PC-3 (cell line): Measurements from ENCODE around the gene CHPF2.

Experiments
- CTCF ChIP-seq: fragments of 300-600 bp; sonication (generic); conservative IDR thresholded peaks from 2 replicates; pipeline ENCODE4 v1.5.1; 2017; ENCODE audit warnings: antibody characterized with exemption, low read depth, mild to moderate bottlenecking, low read length
- EZH2 ChIP-seq: fragments of 300-600 bp; sonication (generic); IDR thresholded peaks from one replicate; pipeline ENCODE4 v1.6.1; 2017; ENCODE audit warnings: antibody characterized with exemption, mild to moderate bottlenecking, low read length; ENCODE audit not compliant: unreplicated experiment
- EZH2phosphoT487 ChIP-seq: fragments of 300-600 bp; sonication (generic); IDR thresholded peaks from 2 replicates; pipeline ENCODE4 v1.6.1; 2018; ENCODE audit warnings: mild to moderate bottlenecking, antibody characterized with exemption, low read length, borderline replicate concordance

GRCh38 chr7:151197932-151198331 is 34.4 kb upstream of the CHPF2 start:
- TF ChIP-seq CTCF (no peak), EZH2phosphoT487 (no peak), EZH2 (no peak)
